Measurements from ENCODE around the gene PIGH. TPM values are rescaled to one million over a fixed set of nuclear protein-coding genes. Genes with fewer than 3 reads are reported as not detected.

PIGH gene
- total RNA-seq, 1 donor from 2014 or later: 11.3 TPM

DNA sequence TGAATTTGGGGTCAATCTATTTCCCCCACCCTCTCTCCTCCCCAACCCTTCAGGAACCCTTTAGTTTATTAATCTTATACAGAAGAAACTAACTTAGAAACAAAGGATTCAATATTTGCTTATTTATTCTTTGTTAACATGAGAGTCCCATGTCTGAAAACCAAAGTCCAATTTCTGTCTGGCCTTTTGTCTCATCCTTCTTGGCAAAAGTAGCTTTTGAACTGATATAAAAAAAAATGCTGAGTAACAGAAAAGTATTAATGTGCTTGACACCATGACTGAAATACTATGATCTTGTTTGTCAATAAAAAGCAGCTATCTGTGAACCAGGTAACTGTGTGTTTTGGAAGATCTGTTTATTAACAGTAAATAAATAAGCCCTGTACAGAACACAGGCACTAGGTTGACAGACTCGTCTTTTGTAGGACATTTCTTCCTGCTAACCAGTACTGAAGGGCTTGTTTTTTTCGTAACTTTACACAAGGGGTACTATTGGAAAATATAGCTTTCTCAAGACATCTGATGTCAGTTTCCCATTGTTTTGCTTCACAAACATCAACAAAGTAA is 10.8 kb downstream of the PIGH start:
- Histone ChIP-seq H3K4me1 (ENCODE audit: insufficient read depth, low read length) (no peaks in the 10 kb centered on the region), H3K9ac (ENCODE audit: low read length) (no peak overlapping the region), H3K9me3 (ENCODE audit: insufficient read depth, low read depth, low read length) (no peaks in the 10 kb centered on the region), H3K27ac (ENCODE audit: low read depth, low read length) (no peak overlapping the region), H3K36me3 (ENCODE audit: insufficient read depth, low read length) (peaks cover 3% of the 10 kb centered on the region), H3K79me2 (ENCODE audit: insufficient read depth, low read length) (no peaks in the 10 kb centered on the region), H3K27me3 (ENCODE audit: insufficient read depth, low read length) (no peaks in the 10 kb centered on the region), H3K4me3 (ENCODE audit: insufficient read depth, low read depth, low read length) (no peak overlapping the region), H2AFZ (ENCODE audit: low read depth, low read length) (no peak overlapping the region), H4K20me1 (ENCODE audit: insufficient read depth, low read length) (no peaks in the 10 kb centered on the region), H3K4me2 (ENCODE audit: low read length) (no peak overlapping the region)
- no peak overlapping the region for H3K27ac Mint-ChIP-seq (ENCODE audit: unreplicated experiment)
- no peak overlapping the region for H3K4me3 Mint-ChIP-seq (ENCODE audit: unreplicated experiment)
- peaks cover 5% of the 10 kb centered on the region for H3K36me3 Mint-ChIP-seq (ENCODE audit: low read depth, unreplicated experiment)
- H3K4me1 Mint-ChIP-seq (ENCODE audit: low read depth, unreplicated experiment): no peaks in the 10 kb centered on the region
- no peaks in the 10 kb centered on the region for H3K9me3 Mint-ChIP-seq (ENCODE audit: unreplicated experiment)
- FAIRE-seq (no peak), DNase-seq (ENCODE audit: low read depth) (no peak)
- TF ChIP-seq EZH2 (IDR thresholded peaks at IDR 0.05; ENCODE audit: insufficient read depth, low read length): no peak
- TF ChIP-seq, protein P1, sequence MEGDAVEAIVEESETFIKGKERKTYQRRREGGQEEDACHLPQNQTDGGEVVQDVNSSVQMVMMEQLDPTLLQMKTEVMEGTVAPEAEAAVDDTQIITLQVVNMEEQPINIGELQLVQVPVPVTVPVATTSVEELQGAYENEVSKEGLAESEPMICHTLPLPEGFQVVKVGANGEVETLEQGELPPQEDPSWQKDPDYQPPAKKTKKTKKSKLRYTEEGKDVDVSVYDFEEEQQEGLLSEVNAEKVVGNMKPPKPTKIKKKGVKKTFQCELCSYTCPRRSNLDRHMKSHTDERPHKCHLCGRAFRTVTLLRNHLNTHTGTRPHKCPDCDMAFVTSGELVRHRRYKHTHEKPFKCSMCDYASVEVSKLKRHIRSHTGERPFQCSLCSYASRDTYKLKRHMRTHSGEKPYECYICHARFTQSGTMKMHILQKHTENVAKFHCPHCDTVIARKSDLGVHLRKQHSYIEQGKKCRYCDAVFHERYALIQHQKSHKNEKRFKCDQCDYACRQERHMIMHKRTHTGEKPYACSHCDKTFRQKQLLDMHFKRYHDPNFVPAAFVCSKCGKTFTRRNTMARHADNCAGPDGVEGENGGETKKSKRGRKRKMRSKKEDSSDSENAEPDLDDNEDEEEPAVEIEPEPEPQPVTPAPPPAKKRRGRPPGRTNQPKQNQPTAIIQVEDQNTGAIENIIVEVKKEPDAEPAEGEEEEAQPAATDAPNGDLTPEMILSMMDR (IDR thresholded peaks at IDR 0.05; ENCODE audit: insufficient read depth, low read depth, low read length): no peak
- H3K27me3 Mint-ChIP-seq (ENCODE audit: low read depth, unreplicated experiment): no peaks in the 10 kb centered on the region

DNA sequence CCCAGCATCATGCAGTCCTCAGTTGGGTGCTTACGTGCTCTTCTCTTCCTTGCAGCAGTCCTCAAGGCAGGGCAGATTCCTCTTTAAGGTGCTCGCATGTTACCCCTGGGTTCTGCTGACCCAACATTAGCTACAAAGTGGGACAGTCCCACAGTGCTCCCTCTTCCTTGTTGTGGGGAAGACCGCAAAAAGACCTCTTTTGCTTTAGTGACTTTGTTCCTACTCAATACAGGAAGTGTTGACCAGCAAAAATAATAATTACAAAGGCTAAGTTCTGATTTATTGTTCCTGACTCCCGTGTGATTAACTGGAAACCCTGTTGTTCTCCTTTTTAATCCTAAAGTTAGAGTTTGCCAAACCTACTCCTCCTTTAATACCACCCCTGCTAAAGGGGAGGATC is 13.7 kb downstream of the PIGH start:
- Mint-ChIP-seq H3K4me3 (ENCODE audit: unreplicated experiment) (no peak overlapping the region), H3K4me1 (ENCODE audit: low read depth, unreplicated experiment) (no peaks in the 10 kb centered on the region), H3K27me3 (ENCODE audit: low read depth, unreplicated experiment) (no peaks in the 10 kb centered on the region), H3K36me3 (ENCODE audit: low read depth, unreplicated experiment) (no peaks in the 10 kb centered on the region), H3K9me3 (ENCODE audit: unreplicated experiment) (no peaks in the 10 kb centered on the region), H3K27ac (ENCODE audit: unreplicated experiment) (no peak overlapping the region)
- Histone ChIP-seq H3K27ac (ENCODE audit: low read depth, low read length) (no peak overlapping the region), H2AFZ (ENCODE audit: low read depth, low read length) (no peak overlapping the region), H3K9ac (ENCODE audit: low read length) (no peak overlapping the region), H3K9me3 (ENCODE audit: insufficient read depth, low read depth, low read length) (no peaks in the 10 kb centered on the region), H3K4me3 (ENCODE audit: insufficient read depth, low read depth, low read length) (no peak overlapping the region), H3K4me2 (ENCODE audit: low read length) (no peak overlapping the region), H3K36me3 (ENCODE audit: insufficient read depth, low read length) (peaks cover 3% of the 10 kb centered on the region), H3K4me1 (ENCODE audit: insufficient read depth, low read length) (no peaks in the 10 kb centered on the region), H3K27me3 (ENCODE audit: insufficient read depth, low read length) (no peaks in the 10 kb centered on the region), H3K79me2 (ENCODE audit: insufficient read depth, low read length) (no peaks in the 10 kb centered on the region), H4K20me1 (ENCODE audit: insufficient read depth, low read length) (no peaks in the 10 kb centered on the region)
- FAIRE-seq: no peak
- TF ChIP-seq, protein P1 (IDR thresholded peaks at IDR 0.05; ENCODE audit: insufficient read depth, low read depth, low read length): no peak
- TF ChIP-seq EZH2 (IDR thresholded peaks at IDR 0.05; ENCODE audit: insufficient read depth, low read length): no peak
- DNase-seq (ENCODE audit: low read depth): no peak

DNA sequence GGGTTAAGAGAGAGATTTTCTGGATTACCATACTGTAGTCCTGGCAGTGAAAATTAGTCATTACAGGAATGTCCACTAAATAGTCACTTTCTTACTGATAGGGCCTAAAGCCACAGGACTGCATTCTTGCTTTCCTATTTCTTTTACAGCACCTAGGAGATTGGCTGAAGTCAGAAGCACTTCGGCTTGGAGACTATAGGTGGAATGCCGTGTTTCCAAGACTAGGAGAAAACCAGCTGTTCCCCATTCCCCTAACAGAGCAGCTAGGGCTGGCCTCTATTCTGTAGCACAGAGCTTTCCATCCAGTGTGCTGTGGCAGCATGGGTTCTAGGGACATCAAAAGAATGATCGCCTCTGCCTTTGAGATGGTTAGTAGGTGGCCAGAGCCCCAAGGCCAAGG is 15.1 kb downstream of the PIGH start:
- H3K4me3 Mint-ChIP-seq (ENCODE audit: unreplicated experiment): no peak overlapping the region
- TF ChIP-seq, protein P1 (IDR thresholded peaks at IDR 0.05; ENCODE audit: insufficient read depth, low read depth, low read length): no peak
- TF ChIP-seq EZH2 (IDR thresholded peaks at IDR 0.05; ENCODE audit: insufficient read depth, low read length): no peak
- Histone ChIP-seq H4K20me1 (ENCODE audit: insufficient read depth, low read length) (no peaks in the 10 kb centered on the region), H3K27me3 (ENCODE audit: insufficient read depth, low read length) (no peaks in the 10 kb centered on the region), H3K9me3 (ENCODE audit: insufficient read depth, low read depth, low read length) (no peaks in the 10 kb centered on the region), H3K79me2 (ENCODE audit: insufficient read depth, low read length) (no peaks in the 10 kb centered on the region), H3K36me3 (ENCODE audit: insufficient read depth, low read length) (no peaks in the 10 kb centered on the region), H2AFZ (ENCODE audit: low read depth, low read length) (no peak overlapping the region), H3K27ac (ENCODE audit: low read depth, low read length) (no peak overlapping the region), H3K4me1 (ENCODE audit: insufficient read depth, low read length) (no peaks in the 10 kb centered on the region), H3K9ac (ENCODE audit: low read length) (no peak overlapping the region), H3K4me2 (ENCODE audit: low read length) (no peak overlapping the region), H3K4me3 (ENCODE audit: insufficient read depth, low read depth, low read length) (no peak overlapping the region)
- H3K4me1 Mint-ChIP-seq (ENCODE audit: low read depth, unreplicated experiment): no peaks in the 10 kb centered on the region
- DNase-seq (ENCODE audit: low read depth): peak; percentile 32
- no peaks in the 10 kb centered on the region for H3K27me3 Mint-ChIP-seq (ENCODE audit: low read depth, unreplicated experiment)
- no peak for FAIRE-seq
- H3K36me3 Mint-ChIP-seq (ENCODE audit: low read depth, unreplicated experiment): no peaks in the 10 kb centered on the region
- H3K9me3 Mint-ChIP-seq (ENCODE audit: unreplicated experiment): no peaks in the 10 kb centered on the region
- no peak overlapping the region for H3K27ac Mint-ChIP-seq (ENCODE audit: unreplicated experiment)
